HPDE6-E6E7 (cell line): ENCODE measurements around the gene CCDC186.
A peak's percentile ranks its signal among the peaks of the same experiment; 100 is the strongest.

ENCODE experiments used
- DNase-seq: peaks from one replicate; pipeline ENCODE4 v3.0.0; 2011; ENCODE audit warnings: missing footprints; ENCODE audit errors: extremely low spot score

Gene CCDC186

DNA sequence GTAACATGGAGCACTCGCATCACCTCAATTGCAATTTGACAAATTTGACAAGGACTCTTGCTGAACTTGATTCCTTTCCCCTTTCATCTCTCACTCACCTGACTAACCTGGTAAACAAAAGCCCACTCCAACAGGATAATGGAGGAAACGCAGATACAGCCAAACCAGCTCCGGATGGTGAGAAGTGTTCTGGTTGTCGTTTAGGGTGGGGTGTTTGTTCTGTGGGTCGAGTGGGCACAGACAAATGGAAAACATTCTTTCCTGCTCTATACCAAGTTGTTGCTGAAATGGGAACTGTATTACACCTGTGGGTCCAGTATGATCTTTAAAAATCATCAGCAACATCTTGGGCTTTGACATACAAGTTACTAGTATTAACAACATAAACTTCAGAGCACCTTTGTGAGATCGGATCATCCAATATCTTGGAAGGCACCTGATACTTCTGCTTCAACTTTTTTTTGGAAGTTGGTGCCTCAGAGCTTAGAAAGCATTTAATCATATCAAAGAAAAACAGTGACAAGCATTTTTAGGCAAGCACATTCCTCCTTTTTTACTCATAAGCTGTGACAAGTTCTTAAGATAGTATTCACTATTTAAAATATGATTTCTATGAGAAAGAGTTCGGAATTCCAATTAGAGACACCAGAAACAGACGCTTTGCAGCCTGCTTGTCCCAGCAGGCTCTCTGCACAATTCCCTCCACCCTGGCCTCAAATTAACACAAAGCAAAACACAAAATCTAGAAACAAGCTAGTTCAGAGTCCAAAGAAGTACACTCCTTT lies 58.1 kb downstream of the CCDC186 start:
- DNase-seq: no peak

DNA sequence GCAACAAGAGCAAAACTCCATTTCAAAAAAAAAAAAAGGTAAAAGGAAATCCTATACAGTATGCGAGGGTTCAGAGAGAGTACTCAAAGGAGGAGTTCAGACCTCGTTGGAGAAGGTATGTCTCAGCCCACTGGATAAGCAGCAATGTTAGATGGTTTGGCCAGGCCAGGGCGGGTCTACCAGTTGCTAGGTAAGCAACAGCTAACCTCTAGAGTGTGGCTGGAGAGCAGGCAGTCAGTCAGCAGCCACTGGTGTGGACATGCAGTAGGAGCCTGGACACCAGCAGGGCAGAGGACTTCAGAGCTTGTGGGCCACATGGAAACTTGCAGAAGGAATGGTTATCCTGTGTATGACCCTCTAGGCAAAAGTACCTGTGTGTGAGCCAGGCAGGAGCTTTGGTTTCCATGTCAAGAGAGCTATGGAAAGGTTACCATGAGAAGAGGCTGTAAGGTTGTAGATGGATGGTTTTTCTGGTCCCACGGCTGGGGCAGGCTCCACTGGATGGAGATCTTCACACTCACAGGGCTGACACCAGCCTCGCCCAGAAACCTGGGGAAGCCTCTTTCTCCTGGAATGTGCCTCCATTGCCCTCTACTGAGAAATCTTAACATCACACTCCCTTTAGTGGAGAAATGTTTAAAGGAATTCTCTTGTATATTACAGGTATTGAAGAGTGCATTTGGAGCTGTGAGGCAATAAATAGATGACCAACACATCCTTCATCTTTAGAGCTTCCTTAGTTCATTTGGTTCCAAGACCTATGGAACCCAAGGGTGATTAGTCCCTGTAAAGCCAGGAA lies 63.6 kb downstream of the CCDC186 start:
- no peak for DNase-seq

DNA sequence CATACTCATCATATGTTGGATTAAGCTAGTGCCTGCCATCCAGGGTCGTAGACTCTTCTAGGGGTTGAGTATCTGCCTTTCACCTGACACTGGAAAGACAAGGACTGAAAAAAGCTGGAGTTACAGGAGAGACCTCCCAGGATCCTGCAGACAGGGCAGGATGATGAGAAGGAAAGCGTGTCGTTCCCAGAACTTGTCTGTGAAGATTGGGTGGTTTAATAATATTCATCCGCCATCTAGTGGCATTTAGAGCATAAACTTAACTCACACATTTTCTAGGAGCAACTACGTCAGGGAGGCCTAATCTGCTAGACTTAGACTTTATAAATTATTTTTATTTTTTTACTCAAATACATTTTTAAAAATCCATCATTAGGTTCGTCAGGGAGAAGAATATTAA lies 70.7 kb downstream of the CCDC186 start:
- peak; percentile 49 for DNase-seq

DNA sequence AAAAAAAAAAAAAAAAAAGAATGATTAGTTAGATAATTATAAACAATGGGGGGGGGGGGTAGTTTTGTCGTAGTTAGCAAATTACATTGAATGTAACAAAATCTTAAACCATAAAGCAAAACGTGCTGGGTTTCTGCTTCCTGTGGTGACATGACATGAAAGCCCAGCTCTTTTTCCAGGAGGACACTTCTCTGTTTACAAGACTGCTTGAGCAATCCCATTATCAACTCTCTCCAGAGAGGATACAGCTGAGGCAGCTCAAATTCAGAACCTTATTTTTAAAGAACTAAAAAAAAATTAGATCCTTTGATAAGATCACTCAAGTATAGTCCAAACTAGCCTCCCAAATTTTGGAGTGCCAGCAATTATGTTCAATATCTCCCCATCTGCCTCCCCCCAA lies 71.7 kb downstream of the CCDC186 start:
- DNase-seq: no peak

DNA sequence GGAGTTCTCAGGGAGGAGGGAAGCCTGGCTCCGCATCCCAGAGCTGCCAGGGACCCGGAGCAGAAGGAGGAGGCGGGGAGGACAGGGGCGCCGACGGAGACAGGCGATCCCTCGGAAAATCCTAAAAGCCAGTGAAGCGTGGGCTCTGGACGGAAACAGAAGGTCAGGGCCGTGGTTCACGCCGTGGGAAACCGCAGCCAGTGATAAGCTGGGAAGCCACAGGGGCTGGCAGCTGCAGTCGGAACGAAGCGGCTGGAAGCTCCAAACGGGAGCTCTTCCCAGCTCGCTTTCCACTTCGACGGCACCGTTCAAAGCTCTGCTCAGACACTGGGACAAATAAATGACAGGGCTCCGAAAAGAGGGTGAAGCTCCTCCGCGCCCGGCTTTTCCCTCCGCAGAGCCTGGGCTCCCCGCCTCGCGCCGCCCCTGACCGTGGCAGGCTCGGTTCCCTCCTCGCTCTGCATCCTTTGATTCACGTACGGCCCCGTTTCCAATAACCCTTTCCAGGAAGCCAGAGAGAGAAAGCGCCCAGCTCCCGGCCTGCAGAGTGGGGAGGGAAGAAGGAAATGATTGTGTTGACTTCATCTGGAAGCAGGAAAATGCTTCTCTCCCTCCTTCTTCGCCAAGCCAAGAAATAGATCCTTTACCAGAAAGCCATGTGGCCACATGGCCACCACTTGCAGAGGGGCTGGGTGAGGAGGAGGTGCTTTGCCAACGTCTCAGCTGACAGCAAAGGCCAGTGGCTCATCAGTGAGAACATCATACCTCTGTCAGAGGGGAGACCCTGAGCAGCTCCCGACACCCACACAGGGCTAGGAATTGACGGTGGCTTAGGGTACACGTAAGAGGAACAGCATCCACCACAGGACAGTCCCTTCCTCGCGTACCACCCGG lies 72.9 kb downstream of the CCDC186 start:
- DNase-seq: no peak

DNA sequence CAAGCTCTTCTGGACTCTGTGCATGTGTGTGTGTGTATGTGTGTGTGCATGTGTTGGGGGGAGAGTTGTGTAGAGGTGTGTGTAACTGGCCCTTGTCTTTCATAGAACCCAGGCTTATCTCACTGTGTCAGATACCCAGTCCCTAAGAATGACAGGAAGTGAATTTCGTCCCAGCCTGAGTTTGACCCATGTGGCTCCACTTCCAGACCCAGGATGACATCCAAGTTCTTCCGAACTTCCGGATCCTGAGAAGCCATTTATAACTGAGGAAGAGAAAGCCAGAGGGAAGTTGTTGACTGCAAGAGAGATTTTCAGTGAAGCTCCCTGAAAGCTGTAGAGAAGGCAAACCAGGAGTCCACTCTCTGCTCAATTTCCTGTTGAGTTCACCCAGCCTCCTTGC lies 77.1 kb downstream of the CCDC186 start:
- DNase-seq: no peak

DNA sequence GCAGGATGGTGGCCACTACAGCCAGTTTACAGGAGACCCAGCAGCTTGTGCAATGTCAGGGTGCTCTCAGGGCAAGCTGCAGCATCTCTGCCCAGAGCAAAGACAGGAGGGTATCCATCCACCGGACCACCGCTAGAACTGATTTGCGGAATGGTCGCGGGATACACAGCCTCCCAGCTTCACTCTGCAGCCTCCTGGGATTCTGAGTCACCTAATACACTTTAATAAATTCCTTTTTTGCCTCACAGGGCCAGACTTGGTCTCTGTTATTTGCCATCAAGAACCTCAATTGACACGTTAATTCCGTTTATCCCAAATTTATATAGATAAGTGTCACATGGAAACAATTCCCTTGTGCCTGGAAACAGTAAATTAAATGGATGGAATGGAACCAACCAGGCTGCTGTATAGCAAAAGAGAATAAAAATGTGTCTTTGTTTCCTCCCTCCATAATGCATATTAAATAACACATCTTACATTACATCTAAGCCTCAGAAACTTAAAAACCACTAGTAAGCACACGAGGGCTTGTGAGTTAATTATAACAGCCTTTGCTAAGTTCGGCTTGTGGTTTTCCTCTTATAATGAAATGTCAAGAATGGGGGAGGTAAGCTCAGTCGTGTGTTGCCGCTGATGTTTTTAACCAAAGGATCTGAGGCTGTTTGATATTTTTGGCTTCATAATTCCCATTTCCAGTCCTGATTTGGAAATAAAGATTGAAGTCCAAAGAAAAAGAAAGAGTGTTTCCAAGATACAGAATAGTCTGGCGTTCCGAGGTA lies 78.3 kb downstream of the CCDC186 start:
- no peak for DNase-seq

DNA sequence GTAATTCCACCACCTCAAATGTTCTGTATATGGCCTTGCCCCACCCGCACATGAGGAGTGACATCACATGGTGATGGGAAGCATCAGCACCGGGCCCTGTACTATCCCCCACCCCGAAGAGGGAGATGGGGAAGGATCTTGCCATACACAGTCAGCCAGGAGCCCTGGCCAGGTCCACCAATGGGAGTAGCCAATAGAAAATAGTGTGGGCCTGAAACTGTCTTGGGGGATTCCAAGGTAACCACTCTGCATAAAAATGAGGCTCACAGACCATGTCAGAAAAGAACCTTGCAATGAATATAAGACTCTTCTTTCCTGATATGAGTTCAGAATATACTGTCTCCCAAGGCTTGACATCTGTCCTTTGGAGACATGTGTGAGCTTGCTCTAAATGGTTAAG lies 79.2 kb downstream of the CCDC186 start:
- DNase-seq: no peak

DNA sequence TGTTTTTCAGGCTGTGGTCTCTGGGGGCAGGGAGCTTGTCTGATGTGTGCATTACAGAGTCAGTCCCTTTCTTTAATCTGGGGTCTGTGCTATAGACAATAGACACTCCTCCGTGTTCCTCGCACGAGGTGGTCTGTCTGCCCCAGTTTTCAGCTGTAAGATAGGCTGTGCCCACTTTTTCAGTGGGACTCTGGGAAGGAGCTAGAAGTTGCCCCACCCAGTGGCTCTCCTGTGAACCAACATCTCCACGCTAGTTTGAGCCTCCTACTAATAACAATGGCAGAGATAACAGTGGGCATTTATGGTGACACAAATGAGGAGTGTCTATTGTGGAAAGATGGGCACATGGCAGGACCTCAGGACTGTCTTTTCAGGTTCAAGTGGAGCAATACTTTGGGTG lies 86.3 kb downstream of the CCDC186 start:
- DNase-seq: no peak

DNA sequence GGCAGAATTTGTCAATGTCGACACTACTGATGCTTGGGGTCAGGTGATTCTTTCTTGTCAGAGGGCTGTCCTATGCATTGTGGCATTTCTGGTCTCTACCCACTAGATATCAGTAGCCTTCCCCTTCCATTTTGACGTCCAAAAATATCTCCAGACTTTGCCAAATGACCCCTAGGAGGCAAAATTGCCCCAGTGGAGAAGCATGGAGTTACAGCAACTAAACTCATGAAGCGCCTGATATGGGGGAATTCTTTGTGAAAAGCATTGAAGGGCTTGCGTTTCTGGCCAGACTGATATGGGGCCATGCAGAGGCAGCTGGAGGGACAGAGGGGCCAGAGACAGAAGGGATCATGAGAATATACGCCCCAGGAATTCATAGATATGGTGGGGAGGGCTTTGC lies 86.7 kb downstream of the CCDC186 start:
- no peak for DNase-seq

DNA sequence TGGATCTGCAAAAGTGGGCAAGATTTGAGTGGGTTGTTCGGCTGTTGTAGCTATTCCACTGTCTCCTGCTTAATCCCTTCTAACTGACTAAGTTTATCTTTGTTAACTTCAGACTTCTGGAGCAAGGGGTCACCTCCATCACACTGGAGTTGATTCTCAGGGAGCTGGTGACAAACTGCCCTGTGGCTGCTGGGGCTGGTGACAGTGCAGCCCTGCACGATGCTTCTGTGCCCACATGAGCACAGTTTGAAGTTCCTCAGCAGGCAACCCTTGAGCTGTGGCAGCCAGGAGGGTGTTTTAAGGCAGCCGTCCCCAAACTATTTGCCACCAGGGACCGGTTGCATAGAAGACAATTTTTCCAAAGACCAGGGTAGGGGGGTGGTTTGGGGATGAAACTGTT lies 89.8 kb downstream of the CCDC186 start:
- no peak for DNase-seq

DNA sequence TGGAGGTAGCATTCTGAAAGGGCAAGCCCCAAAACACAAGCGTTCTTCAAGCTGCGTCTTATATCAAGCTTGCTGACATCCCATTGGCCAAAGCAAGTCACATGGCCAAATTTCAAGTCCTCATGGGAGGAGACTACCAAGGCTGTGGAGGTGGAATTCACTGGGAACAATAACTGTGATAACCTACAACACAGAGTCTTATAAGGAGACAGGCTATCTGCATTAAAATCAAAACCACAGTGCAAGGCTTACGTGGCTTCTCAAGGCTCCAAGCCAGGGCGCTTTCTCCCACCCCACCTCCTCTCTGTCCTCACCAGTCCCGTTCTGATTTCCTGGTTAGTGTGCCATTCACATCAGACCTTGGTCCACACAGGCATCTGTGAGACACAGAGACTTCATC lies 91.0 kb downstream of the CCDC186 start:
- no peak for DNase-seq

DNA sequence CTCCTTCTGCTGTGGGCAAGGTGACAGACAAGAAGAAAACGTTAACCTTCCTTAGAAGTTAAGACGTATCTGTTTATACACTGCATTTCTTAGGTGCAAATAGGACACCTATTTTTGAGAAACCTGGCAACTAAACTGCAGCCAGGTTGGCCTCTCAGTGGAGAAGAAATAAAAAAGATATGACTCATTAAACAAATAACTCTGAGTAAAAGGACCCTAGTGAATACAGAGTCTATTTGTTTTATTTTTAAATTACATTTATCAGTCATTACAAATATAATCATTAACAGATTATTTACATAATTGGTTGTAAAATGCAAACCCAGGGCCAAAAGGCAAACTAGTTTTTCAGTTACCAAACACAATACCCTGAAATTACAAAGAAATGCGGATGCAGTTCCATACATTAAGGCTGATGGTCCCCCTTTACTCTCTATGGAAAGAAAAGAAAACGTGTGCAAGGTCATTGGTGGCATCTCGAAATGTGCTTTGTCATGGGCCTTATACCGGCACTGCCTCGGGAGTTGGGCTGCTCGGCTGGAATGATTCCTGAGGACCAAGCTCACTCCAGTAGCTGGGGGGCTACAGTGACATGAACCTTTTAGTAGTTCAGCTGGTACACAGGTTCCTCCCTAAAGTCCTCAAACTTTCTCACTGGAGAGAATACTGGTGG lies 92.0 kb downstream of the CCDC186 start:
- DNase-seq: no peak

DNA sequence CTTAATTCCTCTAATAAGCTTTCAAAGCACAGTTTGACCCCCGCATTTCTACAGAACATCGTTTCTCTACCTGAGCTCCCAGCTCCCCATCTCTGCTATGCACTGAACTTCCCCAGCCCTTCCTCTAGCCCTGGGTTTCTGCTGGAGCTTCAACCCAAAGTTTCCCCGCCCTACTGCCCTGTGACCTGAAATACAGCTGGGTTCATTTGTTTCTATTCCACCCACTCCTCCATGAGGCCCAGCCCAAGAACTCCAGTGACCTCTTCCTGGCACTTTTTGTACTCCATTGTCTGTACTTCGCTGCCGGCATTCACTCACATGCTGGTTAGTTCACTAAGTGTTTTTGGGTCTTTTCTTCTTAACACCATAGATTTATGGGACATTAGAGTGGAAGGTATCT lies 94.6 kb downstream of the CCDC186 start:
- DNase-seq: no peak

DNA sequence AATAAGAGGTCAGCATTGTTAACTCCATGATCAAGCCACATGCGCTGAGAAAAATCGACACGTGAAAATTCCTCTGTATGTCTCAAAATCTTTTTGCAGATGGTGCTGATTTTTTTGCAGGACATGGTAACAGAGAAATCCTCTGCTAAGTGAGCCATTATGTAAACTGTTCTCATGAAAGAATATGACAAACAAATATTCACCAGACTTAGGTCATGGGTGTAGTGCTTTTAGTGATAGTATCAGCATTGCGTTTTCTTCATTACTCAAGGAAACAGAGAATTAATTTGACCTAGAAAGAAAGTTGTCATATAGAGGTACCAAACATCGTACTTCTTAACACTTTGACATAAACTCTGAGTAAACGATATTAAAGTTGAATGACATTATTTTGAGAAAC lies 95.7 kb downstream of the CCDC186 start:
- no peak for DNase-seq

DNA sequence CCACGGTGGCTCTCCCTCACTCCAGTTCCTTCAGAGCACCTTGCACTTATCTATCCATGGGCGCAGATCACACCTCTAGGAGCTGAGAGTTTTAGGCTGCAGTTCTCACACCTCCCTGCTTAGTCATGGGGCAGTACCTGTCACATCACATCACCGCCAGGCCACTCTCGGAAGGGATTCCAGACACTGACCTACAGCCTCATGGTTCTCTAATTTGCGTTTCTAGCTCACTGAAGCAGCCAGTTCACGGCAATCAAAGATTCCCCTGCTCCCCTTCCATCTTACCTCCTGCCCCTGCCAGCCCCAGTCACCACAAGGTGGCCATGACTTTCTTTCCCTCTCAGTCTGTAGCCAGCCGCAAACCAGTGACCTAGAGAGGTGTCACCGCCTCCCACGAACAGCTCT lies 96.2 kb downstream of the CCDC186 start:
- no peak for DNase-seq

DNA sequence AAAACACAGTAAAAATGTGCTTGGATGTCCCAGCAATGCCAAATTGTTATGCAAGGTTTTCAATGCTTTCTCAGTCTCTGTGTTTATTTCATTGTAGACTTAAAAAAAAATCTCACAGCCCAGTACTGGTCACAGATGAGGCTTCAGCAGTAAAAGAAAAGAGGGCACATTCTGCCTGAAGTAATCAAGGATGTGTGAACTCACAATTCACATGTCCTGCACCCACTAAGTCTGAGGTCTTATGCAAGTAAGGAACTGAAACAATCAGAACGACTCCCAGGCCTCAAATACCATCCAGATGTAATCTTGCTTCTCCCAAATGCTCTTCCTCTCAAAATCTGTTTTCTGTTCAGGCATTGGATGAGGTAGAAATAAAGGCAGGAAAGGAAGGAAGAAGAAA lies 96.7 kb downstream of the CCDC186 start:
- no peak for DNase-seq

DNA sequence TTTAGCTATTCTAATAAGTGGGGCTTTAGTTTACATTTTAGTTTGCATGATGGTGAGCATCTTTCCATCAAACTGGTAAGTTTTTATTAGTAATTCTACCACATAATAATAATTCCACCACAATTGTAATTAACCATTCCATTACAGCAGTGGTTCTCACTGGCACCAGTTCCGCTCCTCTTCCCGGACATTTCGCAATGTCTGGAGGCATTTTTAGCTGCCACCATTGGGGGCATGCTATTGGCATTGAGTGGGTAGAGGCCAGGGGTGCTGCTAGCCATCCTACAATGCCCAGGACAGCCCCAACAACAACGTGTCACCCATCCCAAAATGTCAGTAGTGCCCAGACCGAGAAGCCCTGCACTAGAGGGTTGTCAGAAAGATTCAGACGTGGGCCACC lies 98.9 kb downstream of the CCDC186 start:
- no peak for DNase-seq

DNA sequence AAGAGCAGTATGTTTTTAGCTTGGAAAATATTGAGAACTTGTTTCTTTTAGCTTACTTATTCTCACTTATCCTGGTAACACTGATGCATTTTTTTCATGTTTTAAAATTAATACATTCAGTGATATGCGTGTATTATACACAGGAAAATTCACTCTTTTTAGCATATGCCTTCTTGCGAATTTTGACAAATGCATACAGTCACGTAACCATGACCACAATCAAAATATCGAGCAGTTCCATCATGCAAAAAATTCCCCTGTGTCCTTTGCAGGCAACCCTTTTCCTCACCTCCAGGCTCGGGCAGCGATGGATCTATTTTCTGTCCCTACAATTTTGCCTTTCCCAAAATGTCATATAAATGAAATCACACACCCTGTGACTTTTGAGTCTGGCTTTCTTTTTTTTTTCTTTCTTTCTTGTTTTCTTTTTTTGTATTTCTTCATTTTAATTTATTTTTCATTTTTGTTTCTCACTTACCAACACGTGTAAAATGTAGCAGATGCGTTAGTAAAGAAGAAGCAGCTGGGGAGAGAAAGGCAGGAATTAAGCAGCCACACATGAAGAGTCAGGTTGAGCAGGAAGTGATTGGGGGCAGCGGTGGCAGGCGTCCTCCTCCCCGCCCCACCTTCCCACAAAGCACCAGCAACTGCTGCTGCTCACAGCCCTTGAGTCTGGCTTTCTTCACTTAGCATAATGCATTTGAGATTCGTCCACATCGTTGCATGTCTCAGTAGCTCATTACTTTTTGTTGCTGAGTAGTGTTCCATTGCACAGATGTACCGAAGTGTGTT lies 100.4 kb downstream of the CCDC186 start:
- DNase-seq: no peak

DNA sequence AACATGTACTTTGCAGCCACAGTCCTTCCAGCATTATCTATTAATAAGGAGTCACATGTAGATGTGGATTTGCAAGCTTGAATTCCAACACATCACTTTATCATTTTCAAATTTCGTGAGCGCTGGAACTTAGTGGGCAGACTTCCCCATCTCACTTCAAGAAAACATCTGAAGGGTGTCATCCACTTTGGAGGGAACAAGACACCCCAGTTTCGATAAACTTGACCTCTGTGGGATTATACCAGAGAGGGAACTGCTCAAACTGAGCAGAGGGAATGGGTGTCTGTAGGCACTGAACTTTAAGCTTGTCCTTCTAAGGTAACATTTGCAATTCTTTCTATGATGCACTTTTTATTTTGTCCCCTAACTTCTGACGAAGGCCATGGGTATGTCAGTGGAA lies 102.8 kb downstream of the CCDC186 start:
- no peak for DNase-seq
